GM21367 (cell line): ENCODE results near the gene PRM3.

Source experiments
- ATAC-seq: cut with Tn5 transposase; IDR thresholded peaks from one replicate; pipeline ENCODE4 v1.9.1; 2021; ENCODE audit not compliant: unreplicated experiment

Gene PRM3

DNA sequence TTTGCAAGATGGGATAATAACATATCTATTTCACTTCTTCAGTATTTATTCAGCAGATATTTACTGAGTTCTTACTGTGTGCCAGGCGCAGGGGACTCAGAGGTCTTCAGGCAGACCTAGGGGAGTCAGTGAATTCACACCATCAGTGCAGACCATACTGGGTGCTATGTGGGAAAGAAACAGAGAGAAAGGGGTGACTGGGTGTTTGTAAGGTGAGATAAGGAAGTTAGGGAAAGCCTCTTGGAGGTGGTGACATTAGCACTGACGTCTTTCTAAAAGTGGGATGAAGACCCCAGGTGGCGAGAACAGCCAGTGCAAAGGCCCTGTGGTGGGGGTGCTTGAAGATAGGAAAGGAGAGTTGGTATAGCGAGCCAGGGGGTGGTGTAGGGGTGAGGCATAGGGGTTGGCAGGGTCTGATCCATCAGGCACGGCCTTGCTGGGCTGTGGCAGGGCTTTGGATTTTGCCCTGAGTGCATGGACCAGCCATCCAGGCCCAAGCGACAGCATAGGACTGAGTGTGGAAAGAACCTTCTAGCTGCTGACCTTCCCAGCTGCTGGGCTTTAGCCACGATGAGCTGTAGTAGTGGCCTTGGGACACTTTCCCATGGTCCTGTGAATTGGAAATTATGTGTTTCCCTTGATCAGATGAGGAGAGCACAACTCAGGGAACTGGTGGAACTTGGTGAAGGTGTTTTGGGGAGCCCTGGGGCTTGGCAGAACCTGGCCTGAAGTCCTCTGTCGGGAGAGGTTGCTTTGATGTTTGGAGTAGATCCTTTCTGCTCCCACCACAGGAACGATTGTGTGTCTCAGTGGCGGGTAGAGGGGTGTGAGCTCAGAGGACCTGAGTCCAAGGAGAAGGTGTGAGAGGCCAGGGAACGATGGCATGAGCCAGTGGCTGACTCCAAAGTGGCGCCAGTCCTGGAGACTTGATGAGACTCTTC lies 13.5 kb downstream of the PRM3 start:
- ATAC-seq: no peak

DNA sequence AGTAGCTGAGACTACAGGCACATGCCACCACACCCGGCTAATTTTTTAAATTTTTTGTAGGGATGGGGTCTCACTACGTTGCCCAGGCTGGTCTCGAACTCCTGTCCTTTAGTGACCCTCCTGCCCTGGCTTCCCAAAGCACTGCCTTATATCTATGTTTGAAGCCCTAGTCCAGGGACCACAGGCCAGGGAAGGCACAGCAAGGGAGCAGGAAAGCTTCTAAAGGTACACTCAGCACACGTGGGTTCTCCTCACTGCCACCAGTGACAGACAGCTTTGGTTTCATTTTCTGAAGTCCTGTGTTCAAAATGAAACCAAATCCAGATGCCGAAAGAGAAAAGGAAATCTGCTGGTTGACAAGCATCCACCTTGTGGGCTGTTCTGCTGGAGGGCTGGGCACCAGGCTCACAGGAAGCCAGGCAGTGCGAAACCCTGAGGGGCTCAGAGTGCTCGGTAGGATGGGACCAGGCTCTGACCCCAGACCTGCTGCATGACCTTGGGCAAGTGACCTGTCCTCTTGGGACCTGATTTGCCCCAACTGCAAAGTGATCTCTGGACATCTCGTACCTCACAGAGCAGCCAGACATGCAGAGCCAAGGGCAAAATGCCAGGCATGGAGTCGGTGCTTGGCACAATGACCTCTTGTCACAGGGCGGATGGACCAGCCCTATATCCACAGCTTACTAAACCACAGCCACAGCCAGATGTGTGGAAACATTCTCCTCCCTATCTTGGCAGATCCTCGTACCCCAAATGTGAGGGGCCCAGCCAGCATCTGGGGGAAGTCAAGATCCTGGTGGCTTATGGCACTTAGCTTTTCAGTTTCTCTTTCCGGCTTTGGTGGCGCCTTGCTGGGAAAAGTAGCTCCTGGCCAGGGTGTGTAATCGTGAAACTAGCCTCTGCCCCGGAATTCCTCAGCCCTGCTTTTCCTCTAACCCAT lies 14.6 kb downstream of the PRM3 start:
- ATAC-seq: no peak

DNA sequence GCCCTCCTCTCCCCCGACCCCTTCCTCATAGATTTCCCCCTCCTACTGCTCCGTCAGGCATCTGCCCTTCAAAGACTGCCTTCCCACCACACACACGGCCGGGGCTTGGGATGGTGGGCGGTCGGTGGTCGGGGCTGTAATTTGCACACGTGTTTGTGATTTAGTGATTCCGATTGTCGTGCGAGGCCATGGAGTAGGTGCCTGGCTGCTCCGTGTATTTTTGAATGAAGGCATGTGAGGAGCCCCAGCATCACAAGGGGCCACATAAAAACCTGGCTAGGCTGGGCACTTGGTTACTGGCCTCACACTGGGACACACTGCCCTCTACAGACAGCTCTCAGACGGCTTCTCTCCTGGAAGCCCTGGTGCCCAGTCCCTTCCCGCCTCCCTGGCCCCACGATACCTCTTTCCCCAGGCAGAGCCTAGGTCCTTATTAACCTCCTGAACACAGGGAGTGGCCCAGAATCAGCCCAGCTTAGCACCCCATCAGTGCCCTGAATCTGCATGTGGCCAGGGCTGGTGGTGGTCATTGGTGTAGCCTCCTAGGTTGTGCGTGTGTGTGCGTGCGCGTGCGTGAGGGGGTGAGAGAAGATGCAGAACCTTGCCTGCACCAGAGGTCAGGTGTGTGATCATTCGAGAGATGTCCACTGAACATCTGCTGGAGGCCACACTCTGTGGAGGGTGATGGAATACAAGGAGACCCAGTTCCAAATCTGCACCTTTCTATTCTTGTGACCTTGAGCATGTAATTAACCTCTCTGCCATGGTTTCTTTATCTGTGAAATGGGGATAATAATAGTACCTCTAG lies 16.1 kb downstream of the PRM3 start:
- no peak for ATAC-seq

DNA sequence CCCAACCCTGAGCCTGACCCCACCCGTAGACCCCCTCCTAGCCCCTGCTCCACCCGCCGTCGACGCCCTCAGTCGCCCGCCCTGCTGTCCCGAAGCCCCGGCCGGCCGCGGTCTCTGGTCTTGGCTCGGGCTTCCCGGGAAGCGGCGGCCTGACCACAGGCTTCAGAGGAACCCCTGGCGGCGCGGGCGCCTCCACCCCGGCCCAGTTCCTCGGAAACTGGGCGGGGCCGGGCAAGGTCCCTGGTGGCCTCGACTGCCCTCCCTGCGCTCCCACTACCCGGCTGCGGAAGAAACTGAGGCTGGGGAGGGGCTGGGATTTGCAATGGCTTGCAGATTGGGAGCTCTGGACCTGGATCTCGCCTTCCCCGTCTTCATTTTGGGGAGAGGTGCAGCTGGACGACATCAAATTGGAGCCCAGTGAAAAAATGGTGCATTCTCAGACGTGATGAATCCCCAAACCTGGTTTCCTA lies 16.7 kb downstream of the PRM3 start:
- ATAC-seq: no peak

DNA sequence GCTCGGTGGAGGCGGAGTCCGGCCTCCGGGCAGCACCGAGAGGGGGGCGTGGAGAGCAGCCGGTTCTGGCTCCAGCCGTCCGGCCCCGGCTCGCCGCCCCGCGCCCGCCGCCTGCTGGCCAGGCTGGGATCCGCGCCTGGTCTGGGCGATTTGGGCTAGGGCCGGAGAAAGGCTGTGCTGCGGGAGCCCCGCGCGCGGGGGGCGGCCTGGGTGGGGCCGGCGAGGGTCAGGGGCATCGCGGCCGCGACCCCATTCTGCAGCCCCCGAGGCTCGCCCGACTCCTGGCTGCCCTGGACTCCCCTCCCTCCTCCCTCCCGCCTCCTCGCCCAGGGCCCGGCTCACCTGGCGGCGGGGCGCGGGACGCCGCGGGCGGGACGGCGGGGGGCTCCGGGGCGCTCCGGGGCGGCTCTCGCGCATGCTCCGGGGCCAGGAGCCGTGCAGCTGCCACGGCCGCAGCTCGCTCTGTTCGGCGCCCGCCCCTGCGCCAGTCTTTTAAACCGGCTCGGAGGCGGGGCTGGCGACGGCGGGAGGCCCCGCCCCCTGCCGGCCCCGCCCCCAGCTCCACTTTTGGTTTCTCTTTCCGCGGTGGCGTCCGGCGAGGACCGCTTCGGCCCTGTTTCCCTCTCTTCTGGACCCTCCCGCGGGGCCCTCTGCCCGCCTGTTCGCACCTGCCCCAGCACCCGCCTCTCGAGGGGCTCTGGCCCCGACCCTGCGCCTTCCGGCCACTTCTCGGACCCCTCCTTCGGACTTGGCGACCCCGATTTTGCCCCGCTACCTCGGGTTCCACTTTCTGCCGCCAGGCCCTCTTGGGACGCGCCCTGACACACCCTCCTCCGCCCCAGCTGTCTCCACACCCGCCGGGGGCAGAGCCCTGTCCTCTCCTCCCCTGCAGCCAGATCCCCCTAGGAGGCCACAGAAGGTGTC lies 17.4 kb downstream of the PRM3 start, which contains the start of gene SOCS1:
TSS of gene SOCS1 (minus strand) at position 468 of the 924 bp plus-strand sequence. CDS start 726 bp downstream, outside the sequence.
- peak; percentile 42 for ATAC-seq

DNA sequence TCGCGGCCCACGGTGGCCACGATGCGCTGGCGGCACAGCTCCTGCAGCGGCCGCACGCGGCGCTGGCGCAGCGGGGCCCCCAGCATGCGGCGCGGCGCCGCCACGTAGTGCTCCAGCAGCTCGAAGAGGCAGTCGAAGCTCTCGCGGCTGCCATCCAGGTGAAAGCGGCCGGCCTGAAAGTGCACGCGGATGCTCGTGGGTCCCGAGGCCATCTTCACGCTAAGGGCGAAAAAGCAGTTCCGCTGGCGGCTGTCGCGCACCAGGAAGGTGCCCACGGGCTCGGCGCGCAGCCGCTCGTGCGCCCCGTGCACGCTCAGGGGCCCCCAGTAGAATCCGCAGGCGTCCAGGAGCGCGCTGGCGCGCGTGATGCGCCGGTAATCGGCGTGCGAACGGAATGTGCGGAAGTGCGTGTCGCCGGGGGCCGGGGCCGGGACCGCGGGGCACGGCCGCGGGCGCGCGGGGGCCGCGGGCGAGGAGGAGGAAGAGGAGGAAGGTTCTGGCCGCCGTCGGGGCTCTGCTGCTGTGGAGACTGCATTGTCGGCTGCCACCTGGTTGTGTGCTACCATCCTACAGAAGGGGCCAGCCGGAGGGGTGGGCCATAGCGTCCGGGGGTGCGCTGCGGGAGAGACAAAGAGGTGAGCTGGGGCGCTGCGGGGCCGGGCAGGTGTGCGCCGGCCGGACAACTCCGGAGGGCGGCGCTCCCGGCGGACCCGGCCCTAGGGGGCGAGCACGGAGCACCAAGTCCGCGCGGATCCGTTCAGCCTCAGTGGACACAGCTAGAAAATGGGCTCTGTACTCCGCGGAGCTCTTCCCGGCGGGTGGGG lies 18.3 kb downstream of the PRM3 start:
- no peak for ATAC-seq

DNA sequence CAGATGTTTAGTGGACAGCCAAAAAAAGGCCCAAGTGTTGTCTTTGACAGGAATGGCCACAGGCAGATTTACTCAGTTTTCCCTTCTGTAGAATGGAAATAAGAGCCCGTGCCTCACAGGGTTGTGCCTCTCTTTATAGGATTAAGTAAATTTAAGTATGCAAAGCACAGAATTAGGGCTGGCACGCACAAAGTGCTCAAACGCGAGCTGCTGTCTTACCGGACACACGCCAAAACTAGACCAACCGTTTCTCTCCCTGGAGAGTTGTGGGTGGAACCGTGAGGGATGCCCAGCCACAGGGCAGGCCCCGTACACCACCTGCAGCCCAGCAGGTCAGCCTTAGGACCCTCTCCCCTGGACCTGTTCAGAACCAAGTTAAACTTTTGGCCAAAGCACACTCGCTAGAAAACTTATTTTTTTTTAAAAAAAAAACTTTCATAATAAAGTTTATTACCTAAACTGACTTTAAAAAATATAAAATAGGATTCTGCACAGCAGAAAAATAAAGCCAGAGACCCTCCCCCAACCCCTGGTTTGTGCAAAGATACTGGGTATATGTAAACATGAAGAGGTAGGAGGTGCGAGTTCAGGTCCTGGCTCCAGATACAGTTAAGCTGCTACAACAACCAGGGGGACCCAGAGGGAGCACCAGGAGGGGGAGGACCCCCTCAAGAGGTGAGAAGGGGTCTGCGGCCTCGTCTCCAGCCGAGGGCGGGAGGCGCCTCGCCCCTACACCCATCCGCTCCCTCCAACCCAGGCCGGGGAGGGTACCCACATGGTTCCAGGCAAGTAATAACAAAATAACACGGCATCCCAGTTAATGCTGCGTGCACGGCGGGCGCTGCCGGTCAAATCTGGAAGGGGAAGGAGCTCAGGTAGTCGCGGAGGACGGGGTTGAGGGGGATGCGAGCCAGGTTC lies 19.2 kb downstream of the PRM3 start:
- no peak for ATAC-seq

DNA sequence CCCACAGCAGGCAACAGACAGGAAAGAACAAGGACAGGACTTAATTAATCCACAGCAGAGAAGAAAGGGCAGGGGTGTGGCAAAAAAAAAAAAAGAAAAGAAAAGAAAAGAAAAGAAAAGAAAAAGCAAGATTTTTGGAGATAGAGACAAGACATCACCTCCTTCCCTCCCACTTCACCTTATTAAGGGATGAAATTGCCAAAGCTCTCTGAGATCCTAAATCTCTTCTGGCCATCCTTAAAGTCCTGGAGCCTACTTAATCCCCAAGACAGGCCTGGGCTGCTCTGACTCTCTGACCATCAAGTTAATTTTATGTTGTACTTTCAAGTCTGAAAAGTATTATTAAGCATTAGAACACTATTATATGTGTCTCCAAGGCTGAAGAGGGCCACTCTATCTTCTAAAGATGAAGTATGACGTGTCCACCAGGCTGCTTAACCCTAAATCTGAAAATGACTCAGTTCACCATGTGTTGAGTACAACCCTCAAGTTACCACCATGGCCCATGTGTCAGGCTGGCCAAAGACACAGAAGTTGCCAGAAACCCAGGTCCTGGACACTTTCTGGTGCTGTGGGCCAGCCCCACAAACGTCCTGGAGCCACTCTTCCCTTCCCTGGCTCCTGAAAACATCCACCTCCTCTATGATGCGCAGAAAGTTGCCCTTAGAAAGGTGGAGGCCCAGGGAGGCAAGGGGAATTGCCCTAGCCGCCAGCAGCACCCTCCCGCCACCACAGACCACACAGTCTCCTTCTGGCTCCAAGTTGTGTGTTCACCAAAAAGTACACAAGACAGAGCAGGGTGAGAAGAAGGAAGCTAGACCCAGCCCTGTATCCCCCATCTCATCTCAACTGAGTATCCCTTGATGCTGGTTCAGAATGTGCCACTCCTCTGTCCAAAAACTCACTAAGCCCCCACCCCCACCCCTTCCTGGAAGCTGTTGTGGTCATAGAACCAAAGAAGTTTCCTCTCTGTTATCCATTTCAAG lies 20.1 kb downstream of the PRM3 start:
- no peak for ATAC-seq

DNA sequence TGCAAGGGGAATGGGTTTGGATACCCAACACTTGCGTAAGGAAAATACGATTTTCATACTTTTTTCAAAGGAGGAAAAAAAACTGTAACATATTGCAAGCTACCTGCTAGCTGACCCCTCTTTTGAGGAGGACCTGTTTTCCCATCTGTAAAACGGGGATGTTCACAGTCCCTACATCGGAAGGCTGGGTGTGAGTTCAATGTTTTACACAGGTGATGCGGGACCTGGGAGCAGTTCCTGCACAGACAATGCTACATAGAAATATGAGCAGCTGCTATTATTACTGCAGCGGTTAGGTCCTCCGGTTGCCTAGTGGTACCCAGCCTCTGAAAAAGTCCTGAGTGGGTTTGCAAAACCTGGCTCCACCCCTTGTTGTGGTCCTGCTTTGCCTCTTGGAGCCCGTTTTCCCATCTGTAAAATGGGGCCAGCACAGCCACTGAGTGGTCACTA lies 20.9 kb downstream of the PRM3 start:
- ATAC-seq: no peak

DNA sequence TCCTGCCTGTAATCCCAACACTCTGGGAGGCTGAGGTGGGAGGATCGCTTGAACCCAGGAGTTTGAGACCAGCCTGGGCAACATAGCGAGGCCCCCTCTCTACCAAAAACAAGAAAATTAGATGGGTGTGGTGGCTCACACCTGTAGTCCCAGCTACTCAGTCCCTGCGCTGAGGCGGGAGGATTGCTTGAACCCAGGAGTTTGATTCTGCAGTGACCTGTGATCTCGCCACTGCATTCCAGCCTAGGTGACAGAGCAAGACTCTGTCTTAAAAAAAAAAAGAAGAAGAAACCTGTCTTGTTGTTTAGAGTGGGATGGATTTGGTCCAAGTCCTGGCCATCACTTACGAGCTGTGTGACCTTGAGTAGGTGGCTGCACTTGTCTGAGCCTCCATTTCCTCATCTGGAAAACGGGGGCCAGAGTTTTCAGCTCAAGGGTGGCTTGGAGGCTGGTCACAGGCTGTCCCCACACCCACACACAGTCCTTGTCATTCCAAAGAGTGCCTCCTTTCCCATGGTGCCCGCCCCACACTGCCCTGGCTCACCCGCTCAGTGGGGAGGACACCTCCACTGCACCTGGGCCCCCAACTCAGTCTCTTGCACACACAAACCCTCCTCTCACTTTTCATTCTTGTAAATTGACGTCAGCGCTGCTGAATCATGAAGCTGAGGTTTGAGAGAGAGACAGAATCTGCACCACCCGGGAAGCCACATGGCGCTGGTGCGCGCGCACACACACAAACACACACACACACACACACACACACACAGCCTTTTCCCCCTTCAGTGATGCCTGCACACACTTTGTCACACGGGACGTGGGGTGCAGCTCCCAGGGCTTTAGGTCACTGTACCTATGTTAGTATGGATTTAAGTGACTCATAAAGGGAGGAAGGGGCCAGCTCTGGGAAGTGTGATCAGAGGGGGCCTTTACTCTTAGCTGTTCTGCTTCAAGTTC lies 21.6 kb downstream of the PRM3 start:
- ATAC-seq: no peak

DNA sequence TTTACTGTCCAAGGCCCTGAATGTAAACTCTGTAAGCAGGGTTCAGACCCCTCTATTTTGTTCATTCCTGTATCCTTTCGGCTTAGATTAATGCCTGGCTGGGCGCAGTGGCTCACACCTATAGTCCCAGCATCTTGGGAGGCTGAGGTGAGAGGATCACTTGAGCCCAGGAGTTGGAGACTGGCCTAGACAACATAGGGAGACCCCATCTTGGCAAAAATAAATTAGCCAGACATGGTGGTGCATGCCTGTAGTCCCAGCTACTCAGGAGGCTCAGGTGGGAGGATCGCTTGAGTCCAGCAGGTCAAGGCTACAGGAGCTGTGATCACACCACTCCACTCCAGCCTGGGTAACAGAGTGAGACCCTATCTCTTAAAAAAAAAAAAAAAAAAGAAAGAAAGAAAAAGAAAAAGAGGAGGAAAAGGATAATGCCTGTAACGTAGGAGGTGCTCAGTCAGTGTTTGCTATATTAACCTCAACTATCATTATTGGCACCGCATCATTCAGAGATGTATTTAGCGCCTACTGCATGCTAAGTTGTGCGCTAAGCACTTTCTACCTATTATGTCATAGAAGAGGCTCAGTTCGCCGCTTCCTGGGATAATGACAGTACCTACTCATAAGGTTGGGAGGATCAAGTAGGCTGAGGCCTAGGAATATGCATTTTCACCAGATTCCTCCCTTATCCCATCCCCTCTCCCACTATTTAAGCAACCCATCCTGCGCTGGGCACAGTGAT lies 22.5 kb downstream of the PRM3 start:
- no peak for ATAC-seq

DNA sequence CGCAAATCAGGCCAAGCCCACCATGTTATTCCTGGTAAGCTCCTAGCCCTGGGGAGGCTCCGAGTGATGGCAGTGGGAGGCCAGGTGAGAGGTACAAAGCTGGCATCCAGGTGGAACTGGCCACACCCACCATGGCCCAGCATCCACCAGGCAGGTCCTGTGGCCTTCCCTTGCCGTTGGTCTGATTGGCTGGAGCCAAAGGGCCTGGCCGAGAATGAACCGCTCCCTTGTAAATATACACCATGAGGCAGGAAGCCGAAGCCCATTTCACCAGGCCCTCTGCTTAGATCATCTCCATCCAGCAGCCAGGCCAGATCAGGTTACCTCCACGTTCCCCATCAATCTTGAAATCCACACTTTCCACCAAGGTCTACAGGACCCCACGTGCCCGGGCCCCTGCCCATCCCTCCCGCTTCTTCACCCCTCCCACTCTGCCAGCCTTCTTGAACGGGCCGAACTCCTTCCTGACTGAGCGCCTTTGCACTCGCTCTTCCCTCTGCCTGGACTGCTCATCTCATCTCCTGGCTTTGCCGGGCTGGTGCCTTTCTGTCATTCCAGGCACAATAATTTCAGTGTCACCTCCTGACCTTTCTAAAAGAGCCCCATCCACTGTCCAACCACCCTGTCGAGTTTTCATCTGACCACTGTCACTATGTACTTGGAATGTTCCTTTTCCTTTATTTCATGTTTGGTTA lies 23.2 kb downstream of the PRM3 start:
- ATAC-seq: no peak

DNA sequence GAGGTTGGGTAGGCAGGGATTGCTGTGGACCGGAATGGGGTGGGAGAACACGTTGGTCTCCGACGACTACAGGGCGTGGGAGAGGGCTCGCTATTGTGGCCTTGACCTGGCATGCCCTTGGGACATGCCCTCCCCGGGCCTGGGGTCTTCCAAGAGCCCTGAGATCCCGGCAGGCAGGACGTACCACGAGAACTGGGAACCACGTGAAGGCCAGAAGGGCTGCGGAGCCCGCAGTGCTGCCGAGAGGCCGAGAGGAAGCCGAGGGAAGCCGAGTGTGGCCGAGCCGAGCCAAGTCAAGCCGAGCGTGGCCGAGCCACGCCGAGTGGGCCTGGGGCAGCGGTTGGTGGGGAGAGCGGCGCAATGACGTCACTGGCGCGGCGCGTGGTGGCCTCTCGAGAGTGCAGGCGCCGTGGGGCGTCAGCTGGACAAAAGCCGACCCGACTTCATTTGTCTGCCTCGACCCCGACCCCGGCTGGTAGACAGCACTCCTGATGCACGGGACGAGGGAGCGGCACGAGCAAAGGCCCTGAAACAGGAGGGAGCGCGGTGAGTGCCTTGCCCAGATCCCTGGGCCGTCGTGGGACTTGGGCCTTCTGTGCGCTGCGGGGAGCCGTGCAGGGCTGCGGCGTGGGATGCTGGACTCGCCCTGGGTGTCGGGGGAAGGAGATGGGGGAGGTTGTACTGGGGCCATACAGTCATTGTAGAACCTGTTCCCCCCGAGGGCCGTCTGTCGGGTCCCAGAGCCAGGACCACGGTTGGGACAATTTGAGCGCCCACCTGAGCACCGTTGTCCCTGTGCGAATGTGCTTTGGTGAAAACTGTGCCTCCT lies 24.0 kb downstream of the PRM3 start:
- ATAC-seq: no peak
